GM12801 (cell line): ENCODE measurements around the gene RNLS.

ENCODE experiments used
- TF ChIP-seq, protein P1 (sequence below): IDR thresholded peaks from one replicate; pipeline ENCODE4 v1.5.1; 2011; ENCODE audit warnings: control low read depth; ENCODE audit not compliant: insufficient read length; ENCODE audit errors: extremely low read depth

Gene RNLS

DNA sequence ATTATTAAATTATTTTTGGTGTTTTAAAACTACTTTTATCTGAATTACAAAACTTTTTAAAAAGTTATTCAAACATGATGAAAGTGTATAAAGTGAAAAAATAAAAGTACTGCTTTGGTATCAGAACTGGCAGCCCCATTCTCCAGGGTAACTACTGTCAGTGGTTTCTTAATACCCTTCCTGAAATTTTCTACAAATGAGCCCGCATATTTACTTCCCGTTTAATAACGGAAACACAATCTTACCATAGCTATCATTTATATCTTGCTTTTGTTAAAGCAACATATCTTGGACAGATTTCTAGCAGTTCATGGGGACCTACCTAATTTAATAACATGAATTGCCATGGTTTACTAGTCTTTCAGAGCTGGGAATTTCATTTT, 249.9 kb downstream of the RNLS start:
- TF ChIP-seq, protein P1, sequence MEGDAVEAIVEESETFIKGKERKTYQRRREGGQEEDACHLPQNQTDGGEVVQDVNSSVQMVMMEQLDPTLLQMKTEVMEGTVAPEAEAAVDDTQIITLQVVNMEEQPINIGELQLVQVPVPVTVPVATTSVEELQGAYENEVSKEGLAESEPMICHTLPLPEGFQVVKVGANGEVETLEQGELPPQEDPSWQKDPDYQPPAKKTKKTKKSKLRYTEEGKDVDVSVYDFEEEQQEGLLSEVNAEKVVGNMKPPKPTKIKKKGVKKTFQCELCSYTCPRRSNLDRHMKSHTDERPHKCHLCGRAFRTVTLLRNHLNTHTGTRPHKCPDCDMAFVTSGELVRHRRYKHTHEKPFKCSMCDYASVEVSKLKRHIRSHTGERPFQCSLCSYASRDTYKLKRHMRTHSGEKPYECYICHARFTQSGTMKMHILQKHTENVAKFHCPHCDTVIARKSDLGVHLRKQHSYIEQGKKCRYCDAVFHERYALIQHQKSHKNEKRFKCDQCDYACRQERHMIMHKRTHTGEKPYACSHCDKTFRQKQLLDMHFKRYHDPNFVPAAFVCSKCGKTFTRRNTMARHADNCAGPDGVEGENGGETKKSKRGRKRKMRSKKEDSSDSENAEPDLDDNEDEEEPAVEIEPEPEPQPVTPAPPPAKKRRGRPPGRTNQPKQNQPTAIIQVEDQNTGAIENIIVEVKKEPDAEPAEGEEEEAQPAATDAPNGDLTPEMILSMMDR, result no peak

DNA sequence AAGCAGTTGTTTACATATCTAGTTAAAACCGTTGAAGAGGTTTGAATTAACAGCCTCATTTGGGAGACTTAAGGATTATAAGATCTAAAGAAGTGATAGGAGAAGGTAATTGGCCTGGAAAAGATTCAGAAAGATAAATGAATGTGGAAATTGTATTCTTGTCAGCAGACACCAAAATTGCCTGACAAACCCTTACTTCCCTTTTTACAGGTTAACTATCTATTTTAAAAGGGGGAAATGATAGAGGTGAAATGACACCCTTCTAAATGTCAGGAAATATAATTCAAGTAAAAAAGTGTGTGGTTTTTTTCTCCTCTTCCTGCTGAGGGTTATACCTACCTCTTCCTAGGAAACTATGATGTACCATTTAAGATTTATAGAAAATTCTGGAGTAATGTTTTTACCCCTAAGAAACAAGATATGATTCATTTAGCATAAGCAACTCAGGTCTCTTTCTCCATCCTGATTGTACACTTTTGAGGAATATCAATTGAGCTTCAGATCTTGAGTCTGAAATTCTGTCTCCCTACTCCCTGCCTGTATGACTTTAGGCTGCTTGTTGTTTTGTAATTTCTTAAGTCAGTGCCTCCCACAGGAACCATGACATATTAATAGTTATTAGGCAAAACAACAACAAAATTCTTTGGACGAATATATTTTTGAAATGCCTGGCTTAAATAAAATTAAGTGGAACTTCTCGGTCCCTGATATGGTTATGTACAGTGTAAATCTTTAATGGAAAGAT, 250.4 kb downstream of the RNLS start:
- TF ChIP-seq, protein P1, result no peak

GRCh38 chr10:88330174-88330573, 252.9 kb downstream of the RNLS start:
- TF ChIP-seq, protein P1, result no peak

DNA sequence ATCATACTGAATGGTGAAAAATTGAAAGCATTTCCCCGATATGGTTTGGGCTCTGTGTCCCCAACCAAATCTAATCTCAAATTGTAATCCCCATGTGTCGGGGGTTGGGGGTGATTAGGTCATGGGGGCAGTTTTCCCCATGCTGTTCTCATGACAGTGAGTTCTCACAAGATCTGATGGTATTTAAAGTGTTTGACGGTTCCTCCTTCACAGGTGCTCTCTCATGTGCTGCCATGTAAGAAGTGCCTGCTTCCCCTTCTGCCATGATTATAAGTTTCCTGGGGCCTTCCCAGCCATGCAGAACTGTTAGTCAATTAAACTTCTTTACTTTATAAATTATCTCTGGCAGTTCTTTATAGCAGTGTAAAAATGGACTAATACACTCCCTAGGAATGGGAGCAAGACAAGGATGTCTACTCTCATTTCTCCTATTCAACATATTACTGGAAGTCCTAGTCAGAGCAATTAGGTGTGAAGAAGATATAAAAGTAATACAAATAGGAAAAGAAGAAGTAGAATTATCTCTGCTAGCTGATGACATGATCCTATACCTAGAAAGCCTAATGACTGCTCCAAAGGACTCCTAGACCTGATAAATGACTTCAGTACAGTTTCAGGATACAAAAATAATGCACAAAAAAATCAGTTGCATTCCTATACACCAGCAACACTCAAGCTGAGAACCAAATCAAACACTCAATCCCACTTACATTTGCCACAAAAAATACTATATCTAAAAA, 260.6 kb downstream of the RNLS start:
- TF ChIP-seq, protein P1, result no peak

DNA sequence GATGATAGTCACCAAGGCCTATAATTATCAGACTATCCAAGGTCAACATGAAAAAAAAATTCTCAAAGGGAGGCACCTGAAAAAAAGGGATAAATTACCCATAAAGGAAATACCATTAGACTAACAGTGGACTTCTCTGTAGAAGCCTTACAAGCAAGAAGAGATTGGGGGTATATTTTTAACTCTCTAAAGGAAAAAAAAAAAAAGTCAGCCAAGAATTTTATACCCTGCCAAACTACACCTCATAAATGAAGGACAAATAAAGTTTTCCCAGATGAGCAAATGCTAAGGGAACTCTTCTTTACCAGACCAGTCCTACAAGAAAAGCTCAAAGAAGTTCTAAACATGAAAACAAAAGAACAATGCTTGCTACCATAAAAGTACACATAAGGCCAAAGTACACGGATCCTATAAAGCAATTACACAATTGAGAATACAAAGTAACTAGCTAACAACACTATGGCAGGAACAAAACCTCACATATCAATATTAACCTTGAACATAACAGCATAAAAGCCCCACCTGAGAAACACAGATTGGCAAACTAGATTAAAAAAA, 263.1 kb downstream of the RNLS start:
- TF ChIP-seq, protein P1, result no peak

DNA sequence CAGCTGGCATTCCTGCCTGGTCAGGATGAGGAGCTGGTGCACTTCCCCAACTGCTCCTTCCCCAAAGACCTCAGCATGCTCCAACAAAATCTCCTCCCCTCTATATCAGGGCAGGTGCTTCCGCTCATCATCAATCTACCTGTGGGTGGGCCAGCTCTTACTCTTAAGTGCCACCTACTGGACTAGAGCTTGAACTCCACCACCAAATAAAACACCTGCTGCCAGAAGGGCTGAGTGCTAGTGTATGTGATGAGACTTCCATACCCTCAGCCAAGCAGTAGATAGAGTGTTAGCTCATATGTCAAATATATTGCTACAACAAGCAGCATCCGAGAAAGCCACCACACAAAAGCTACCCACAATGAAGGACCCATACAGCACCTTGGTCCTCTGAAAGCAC, 264.3 kb downstream of the RNLS start:
- TF ChIP-seq, protein P1, result no peak

- TF ChIP-seq, protein P1, result no peak
These were observed 266.0 kb downstream of the RNLS start for GRCh38 chr10:88317099-88317498.
